AG04450 (cell line): ENCODE measurements around the gene THAP4. TPM values are rescaled to one million over a fixed set of nuclear protein-coding genes. Genes with fewer than 3 reads are reported as not detected.

Experiments
- CTCF ChIA-PET: fragments of 300-600, 350-600 bp; formaldehyde crosslinking; extraction: SDS; loops from one replicate; lab custom pipeline; 2022; ENCODE audit warnings: antibody characterized with exemption, inconsistent platforms; lab: Charles Lee
- POLR2A ChIA-PET: fragments of 350-600 bp; formaldehyde crosslinking; extraction: SDS; loops from one replicate; lab custom pipeline; 2021; ENCODE audit warnings: antibody characterized with exemption, inconsistent platforms; lab: Yijun Ruan, JAX
- DNase-seq: peaks from one replicate; pipeline ENCODE4 v3.0.0-alpha.2; 2011; ENCODE audit warnings: low read depth, low spot score
- H3K27ac ChIP-seq: one replicate; pipeline ENCODE4 v1.5.1; 2012; ENCODE audit warnings: low read depth, low read length, control low read depth
- H3K27me3 ChIP-seq: one replicate; pipeline ENCODE4 v1.6.0; 2012; ENCODE audit warnings: low read length; ENCODE audit not compliant: control insufficient read depth, insufficient read depth
- H3K4me3 ChIP-seq: 2 replicates; pipeline ENCODE4 v1.5.1; 2011; ENCODE audit warnings: mild to moderate bottlenecking, low read depth, low read length, control low read depth
- H3K9me3 ChIP-seq: 2 replicates; pipeline ENCODE4 v1.5.1; 2012; ENCODE audit warnings: low read length; ENCODE audit not compliant: control insufficient read depth, insufficient read depth
- CTCF ChIP-seq: IDR thresholded peaks from 2 replicates; pipeline ENCODE4 v1.5.1; 2011; ENCODE audit warnings: low read depth, low read length, control low read depth, inconsistent platforms
- polyA plus RNA-seq: library from polyadenylated mRNA; depleted of rRNA; stranded (reverse); fragments of >200 nt; gene quantifications from 2 replicates; pipeline ENCODE4 v1.2.3, GENCODE V29; 2011

Gene THAP4
- polyA plus RNA-seq, 1 experiment = 23.7 TPM

- Histone ChIP-seq H3K27ac (no peak overlapping the region), H3K9me3 (peaks cover 3% of the 10 kb centered on the region; the same call in 1 of the 2 replicates), H3K4me3 (peak overlapping the region; percentile 56), H3K27me3 (peaks cover 5% of the 10 kb centered on the region)
- ChIA-PET CTCF (no interaction called here), POLR2A (interaction anchor here (1.2 kb wide), 1 partner anchor 9 kb away, joined by 6 read pairs; no protein-coding TSS in a partner anchor)
- DNase-seq = no peak
- no peak for TF ChIP-seq CTCF
Measured at GRCh38 chr2:241540771-241541561, 96.0 kb downstream of the THAP4 start.

GRCh38 chr2:241540401-241540770, 96.6 kb downstream of the THAP4 start:
- ChIA-PET POLR2A (no interaction called here), CTCF (no interaction called here)
- DNase-seq = no peak
- TF ChIP-seq CTCF = no peak
- Histone ChIP-seq H3K9me3 (peaks cover 3% of the 10 kb centered on the region; the same call in 1 of the 2 replicates), H3K27ac (no peak overlapping the region), H3K4me3 (no peak overlapping the region; the same call in 1 of the 2 replicates), H3K27me3 (peaks cover 5% of the 10 kb centered on the region)

- Histone ChIP-seq H3K9me3 (peaks cover 3% of the 10 kb centered on the region; the same call in 1 of the 2 replicates), H3K27me3 (peaks cover 5% of the 10 kb centered on the region), H3K4me3 (no peak overlapping the region), H3K27ac (no peak overlapping the region)
- no peak for TF ChIP-seq CTCF
- CTCF ChIA-PET = no interaction called here
- POLR2A ChIA-PET = no interaction called here
- DNase-seq = no peak
Measured at GRCh38 chr2:241539616-241540374, 97.2 kb downstream of the THAP4 start.

GRCh38 chr2:241538838-241539615, 97.9 kb downstream of the THAP4 start:
- H3K4me3 ChIP-seq = no peak overlapping the region
- H3K27me3 ChIP-seq = peaks cover 7% of the 10 kb centered on the region
- H3K27ac ChIP-seq = peak overlapping the region; percentile 11
- no peak for TF ChIP-seq CTCF
- peaks cover 3% of the 10 kb centered on the region; the same call in 1 of the 2 replicates for H3K9me3 ChIP-seq
- ChIA-PET POLR2A (interaction anchor here (0.6 kb wide), 1 partner anchor 14 kb away, joined by 3 read pairs; no protein-coding TSS in a partner anchor), CTCF (no interaction called here)
- DNase-seq = no peak
